ENCODE results near the gene COL4A2. TPM values are rescaled to one million over a fixed set of nuclear protein-coding genes. Genes with fewer than 3 reads are reported as not detected.

COL4A2 gene
- total RNA-seq, 1 donor from 2014 or later, result not detected

DNA sequence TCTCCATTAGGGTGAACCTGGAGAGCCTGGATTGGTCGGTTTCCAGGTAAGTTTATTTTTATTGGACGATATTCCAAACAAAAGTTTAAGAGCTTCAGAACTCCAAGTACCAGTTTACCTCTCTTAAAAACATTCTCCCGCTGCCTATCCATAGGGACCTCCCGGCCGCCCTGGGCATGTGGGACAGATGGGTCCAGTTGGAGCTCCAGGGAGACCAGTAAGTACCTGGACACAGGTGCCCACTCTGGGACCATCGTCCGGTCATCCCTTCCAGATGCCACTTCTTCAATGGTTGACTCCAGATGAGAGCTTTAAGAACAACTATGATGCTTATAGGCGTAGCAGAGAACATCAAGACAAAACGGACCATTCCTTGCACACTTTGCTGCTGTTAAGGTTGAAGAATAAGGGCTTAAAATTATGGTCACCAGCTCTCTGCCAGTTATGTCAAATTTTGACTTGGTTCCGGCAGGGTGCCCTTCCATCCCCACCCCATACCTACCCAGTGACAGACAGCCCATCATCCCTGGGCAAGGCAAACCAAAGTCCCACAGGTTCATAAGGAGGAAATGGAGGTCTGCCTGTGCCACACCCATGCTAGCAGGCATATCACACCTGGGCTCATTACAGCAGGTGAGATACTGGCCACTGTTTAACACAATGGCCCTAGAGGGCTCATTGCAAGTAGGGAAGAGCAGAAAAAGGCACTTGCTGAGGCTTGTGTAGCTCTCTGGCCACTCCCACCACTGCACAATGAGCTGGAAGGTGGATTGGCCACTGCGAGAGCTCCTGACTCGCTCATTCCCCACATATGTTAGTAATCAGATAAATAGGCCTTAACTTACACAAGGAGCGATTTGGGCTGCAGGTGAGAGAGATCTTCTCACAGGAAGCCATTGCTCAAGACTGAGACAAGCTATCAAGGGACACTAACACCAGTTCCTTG is 123.6 kb downstream of the COL4A2 start:
- POLR2A ChIA-PET, result no interaction called here
- Mint-ChIP-seq H3K4me1 (no peaks in the 10 kb centered on the region), H3K4me3 (no peak overlapping the region), H3K36me3 (ENCODE audit: low read depth) (no peaks in the 10 kb centered on the region), H3K27me3 (peaks cover 29% of the 10 kb centered on the region), H3K27ac (no peak overlapping the region), H3K9me3 (no peaks in the 10 kb centered on the region)
- no peak for DNase-seq
- CTCF ChIA-PET, result no interaction called here
- no peak for ATAC-seq (ENCODE audit: low read depth)
- intact Hi-C loops (cut with micrococcal nuclease), result no loop called here
- TF ChIP-seq, protein P1, sequence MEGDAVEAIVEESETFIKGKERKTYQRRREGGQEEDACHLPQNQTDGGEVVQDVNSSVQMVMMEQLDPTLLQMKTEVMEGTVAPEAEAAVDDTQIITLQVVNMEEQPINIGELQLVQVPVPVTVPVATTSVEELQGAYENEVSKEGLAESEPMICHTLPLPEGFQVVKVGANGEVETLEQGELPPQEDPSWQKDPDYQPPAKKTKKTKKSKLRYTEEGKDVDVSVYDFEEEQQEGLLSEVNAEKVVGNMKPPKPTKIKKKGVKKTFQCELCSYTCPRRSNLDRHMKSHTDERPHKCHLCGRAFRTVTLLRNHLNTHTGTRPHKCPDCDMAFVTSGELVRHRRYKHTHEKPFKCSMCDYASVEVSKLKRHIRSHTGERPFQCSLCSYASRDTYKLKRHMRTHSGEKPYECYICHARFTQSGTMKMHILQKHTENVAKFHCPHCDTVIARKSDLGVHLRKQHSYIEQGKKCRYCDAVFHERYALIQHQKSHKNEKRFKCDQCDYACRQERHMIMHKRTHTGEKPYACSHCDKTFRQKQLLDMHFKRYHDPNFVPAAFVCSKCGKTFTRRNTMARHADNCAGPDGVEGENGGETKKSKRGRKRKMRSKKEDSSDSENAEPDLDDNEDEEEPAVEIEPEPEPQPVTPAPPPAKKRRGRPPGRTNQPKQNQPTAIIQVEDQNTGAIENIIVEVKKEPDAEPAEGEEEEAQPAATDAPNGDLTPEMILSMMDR (IDR thresholded peaks at IDR 0.05), result no peak

DNA sequence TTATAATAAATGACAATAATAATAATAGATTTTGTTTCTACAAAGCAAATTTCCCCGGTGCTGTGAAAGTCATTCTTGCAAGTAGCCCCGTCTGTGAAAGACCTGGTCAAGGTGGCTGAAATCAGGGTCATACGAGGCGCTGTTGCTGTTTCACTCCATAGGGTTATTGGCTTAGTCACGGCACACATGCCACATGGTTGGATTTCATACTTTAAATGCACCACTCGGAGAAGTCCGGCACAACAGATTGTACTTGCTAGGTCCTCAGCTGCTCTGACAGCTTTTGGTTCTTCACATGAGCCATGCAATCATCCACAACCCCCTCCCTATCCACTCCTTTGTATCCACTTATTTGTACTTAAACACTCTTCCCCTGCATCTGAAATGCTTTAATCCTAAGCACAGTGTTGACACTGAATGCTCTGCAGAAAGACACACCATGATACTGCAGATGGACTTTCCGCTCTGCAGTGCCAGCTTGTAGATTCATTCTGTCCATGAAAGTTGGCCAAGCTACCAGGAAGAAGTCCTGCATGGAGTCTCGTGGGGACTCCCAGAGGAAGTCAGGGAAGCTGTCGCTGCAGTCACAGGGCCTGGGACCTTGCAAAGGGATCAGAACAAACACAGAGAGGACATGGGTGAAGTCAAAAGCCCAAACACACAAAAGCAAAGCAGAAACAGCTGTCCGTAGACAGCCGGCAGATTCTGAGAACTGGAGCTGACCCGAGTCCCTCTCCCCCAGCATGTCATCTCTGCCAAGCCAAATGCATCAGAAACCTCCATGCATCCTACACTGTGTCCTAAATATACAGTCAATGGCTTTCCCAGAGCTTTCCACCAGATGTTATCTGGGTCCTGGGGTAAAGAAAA is 124.6 kb downstream of the COL4A2 start:
- no peak for DNase-seq
- intact Hi-C loops (cut with micrococcal nuclease), result no loop called here
- ATAC-seq (ENCODE audit: low read depth), result no peak
- Mint-ChIP-seq H3K9me3 (no peaks in the 10 kb centered on the region), H3K4me3 (no peak overlapping the region), H3K27me3 (peaks cover 21% of the 10 kb centered on the region), H3K36me3 (ENCODE audit: low read depth) (no peaks in the 10 kb centered on the region), H3K27ac (no peak overlapping the region), H3K4me1 (no peaks in the 10 kb centered on the region)
- TF ChIP-seq, protein P1 (IDR thresholded peaks at IDR 0.05), result no peak
- POLR2A ChIA-PET, result no interaction called here
- CTCF ChIA-PET, result no interaction called here

DNA sequence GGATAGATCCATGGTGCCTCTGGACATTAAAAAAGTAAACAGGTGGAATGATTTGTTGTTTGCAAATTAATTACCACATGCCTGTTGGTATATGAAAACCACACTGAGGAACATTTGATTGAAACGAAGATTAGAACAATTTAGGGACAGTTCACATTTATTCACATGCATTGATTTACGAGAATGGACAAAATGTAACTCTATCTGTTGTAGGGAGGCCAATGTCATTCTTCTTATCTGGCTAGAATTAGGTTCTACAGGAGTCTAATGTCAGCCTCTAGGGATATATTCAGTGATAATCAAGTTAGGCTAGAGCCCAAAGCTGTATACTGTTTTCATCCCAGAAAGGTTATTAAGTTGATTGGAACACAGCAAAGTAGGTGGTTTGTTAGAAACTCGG is 125.4 kb downstream of the COL4A2 start:
- Mint-ChIP-seq H3K9me3 (no peaks in the 10 kb centered on the region), H3K4me3 (no peak overlapping the region), H3K4me1 (no peaks in the 10 kb centered on the region), H3K36me3 (ENCODE audit: low read depth) (no peaks in the 10 kb centered on the region), H3K27ac (no peak overlapping the region), H3K27me3 (peaks cover 21% of the 10 kb centered on the region)
- TF ChIP-seq, protein P1 (IDR thresholded peaks at IDR 0.05), result no peak
- ChIA-PET CTCF (no interaction called here), POLR2A (no interaction called here)
- intact Hi-C loops (cut with micrococcal nuclease), result no loop called here
- DNase-seq, result no peak
- ATAC-seq (ENCODE audit: low read depth), result no peak

- Mint-ChIP-seq H3K4me3 (no peak overlapping the region), H3K9me3 (no peaks in the 10 kb centered on the region), H3K4me1 (no peaks in the 10 kb centered on the region), H3K36me3 (ENCODE audit: low read depth) (no peaks in the 10 kb centered on the region), H3K27ac (no peak overlapping the region), H3K27me3 (peaks cover 21% of the 10 kb centered on the region)
- ChIA-PET CTCF (no interaction called here), POLR2A (no interaction called here)
- TF ChIP-seq, protein P1 (IDR thresholded peaks at IDR 0.05), result no peak
- DNase-seq (no peak), ATAC-seq (ENCODE audit: low read depth) (no peak)
- intact Hi-C loops (cut with micrococcal nuclease), result no loop called here
Observed at GRCh38 chr13:110433014-110433413, 125.9 kb downstream of the COL4A2 start.

DNA sequence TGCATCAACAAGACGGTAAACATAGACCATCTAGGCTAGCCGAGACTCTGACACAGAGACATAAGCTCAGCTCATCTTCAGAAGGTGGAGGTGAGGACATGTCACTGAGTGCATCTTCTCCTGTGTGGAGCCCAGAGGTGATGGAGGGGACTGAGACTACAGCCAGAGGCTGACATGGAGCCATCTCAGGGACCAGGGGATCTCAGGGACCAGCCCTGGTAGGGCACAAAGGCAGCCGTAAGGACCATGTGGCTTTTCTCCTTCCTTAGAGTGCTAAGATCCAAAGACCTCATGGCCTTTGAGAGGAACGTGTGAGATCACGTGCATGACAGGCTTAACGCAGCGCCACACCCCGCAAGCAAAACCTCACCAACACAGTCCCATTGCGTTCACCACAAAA is 127.5 kb downstream of the COL4A2 start:
- H3K36me3 Mint-ChIP-seq (ENCODE audit: low read depth), result no peaks in the 10 kb centered on the region
- intact Hi-C loops (cut with micrococcal nuclease), result no loop called here
- TF ChIP-seq, protein P1 (IDR thresholded peaks at IDR 0.05), result no peak
- CTCF ChIA-PET, result no interaction called here
- peaks cover 14% of the 10 kb centered on the region for H3K27me3 Mint-ChIP-seq
- POLR2A ChIA-PET, result no interaction called here
- H3K4me3 Mint-ChIP-seq, result no peak overlapping the region
- DNase-seq (no peak), ATAC-seq (ENCODE audit: low read depth) (no peak)
- no peak overlapping the region for H3K27ac Mint-ChIP-seq
- no peaks in the 10 kb centered on the region for H3K9me3 Mint-ChIP-seq
- no peaks in the 10 kb centered on the region for H3K4me1 Mint-ChIP-seq
